GM12878 (cell line): Measurements from ENCODE around the gene SMOC1. TPM values are rescaled to one million over a fixed set of nuclear protein-coding genes. Genes with fewer than 3 reads are reported as not detected.

Source experiments
- ATAC-seq: fragments of 200-7000 bp; cut with Tn5 transposase; 3 replicates; pipeline ENCODE4 v1.9.1; 2020; ENCODE audit warnings: mild to moderate bottlenecking, moderate library complexity
- BruUV-seq: library from RNA; stranded (reverse); fragments of 400-500 nt; replicated peaks from 2 replicates; lab custom pipeline; 2021; lab: Mats Ljungman, UMichigan
- CTCF ChIA-PET: fragments of 300-600 bp; sonication (Branson Sonifier 250); formaldehyde crosslinking; extraction: SDS; loops from one replicate; lab custom pipeline; 2021; ENCODE audit warnings: inconsistent platforms; lab: Yijun Ruan, JAX
- POLR2A ChIA-PET: fragments of 350-600 bp; formaldehyde crosslinking; extraction: SDS; loops from one replicate; lab custom pipeline; 2021; ENCODE audit warnings: inconsistent platforms; lab: Charles Lee
- RAD21 ChIA-PET: fragments of 300-600 bp; sonication (Branson Sonifier 250); formaldehyde crosslinking; loops from one replicate; lab custom pipeline; 2023; ENCODE audit warnings: antibody characterized with exemption; ENCODE audit not compliant: unreplicated experiment; lab: Charles Lee
- SMC1A ChIA-PET: fragments of 300-600 bp; sonication (Branson Sonifier 250); formaldehyde crosslinking; loops from one replicate; lab custom pipeline; 2023; ENCODE audit not compliant: unreplicated experiment, uncharacterized antibody; lab: Charles Lee
- DNase-seq: peaks from one replicate; pipeline ENCODE4 v3.0.0-alpha.2; 2011; ENCODE audit warnings: low read depth, low spot score
- FAIRE-seq: peaks from 3 replicates; lab custom pipeline; 2011; peaks lifted over from hg19 to GRCh38; lab: Jason Lieb, UNC
- H2AFZ ChIP-seq: 2 replicates; pipeline ENCODE4 v1.6.0; 2011; ENCODE audit warnings: low read depth, low read length, control low read depth; ENCODE audit not compliant: control insufficient read depth
- H3K27ac ChIP-seq: 2 replicates; pipeline ENCODE4 v1.5.1; 2011; ENCODE audit warnings: control low read depth; ENCODE audit not compliant: control insufficient read depth, insufficient read depth
- H3K27me3 ChIP-seq, 2 experiments: replicated peaks in 1 of 2; 2 replicates each; pipeline versions ENCODE4 v1.6.0 to v1.6.1; 2011; ENCODE audit warnings: low read length in 1 of 2; ENCODE audit not compliant: control insufficient read depth in 2 of 2, insufficient read depth in 2 of 2
- H3K36me3 ChIP-seq, 2 experiments: 2 replicates each; pipeline ENCODE4 v1.5.1; 2011; ENCODE audit warnings: low read length in 1 of 2; ENCODE audit not compliant: control insufficient read depth in 2 of 2, insufficient read depth in 2 of 2
- H3K4me1 ChIP-seq: 2 replicates; pipeline ENCODE4 v1.6.1; 2011; ENCODE audit warnings: mild to moderate bottlenecking, low read length, moderate library complexity, mixed read lengths; ENCODE audit not compliant: control insufficient read depth, insufficient read depth
- H3K4me2 ChIP-seq: 2 replicates; pipeline ENCODE4 v1.6.0; 2011; ENCODE audit warnings: control low read depth; ENCODE audit not compliant: control insufficient read depth, insufficient read depth
- H3K4me3 ChIP-seq: fragments of 200-600 bp; sonication (generic); 2 replicates; pipeline ENCODE4 v1.5.1; 2016
- H3K79me2 ChIP-seq: 2 replicates; pipeline ENCODE4 v1.6.0; 2011; ENCODE audit warnings: low read length; ENCODE audit not compliant: control insufficient read depth, insufficient read depth
- H3K9ac ChIP-seq: 2 replicates; pipeline ENCODE4 v1.8.0; 2011; ENCODE audit warnings: low read length, control low read depth, mixed read lengths; ENCODE audit not compliant: control insufficient read depth, insufficient read depth
- H3K9me3 ChIP-seq: replicated peaks from 3 replicates; pipeline ENCODE4 v1.5.1; 2011; ENCODE audit warnings: mild to moderate bottlenecking, low read length; ENCODE audit not compliant: control insufficient read depth, insufficient read depth
- H4K20me1 ChIP-seq: 2 replicates; pipeline ENCODE4 v1.6.0; 2011; ENCODE audit not compliant: control insufficient read depth, insufficient read depth
- BACH1 ChIP-seq: fragments of 450-650 bp; IDR thresholded peaks from 2 replicates; pipeline ENCODE4 v1.6.1; 2017; ENCODE audit warnings: mild to moderate bottlenecking, borderline replicate concordance
- CHD4 ChIP-seq: fragments of 200-600 bp; sonication (generic); IDR thresholded peaks from 2 replicates; pipeline ENCODE4 v1.6.1; 2016; ENCODE audit warnings: mild to moderate bottlenecking
- DPF2 ChIP-seq: fragments of 450-650 bp; IDR thresholded peaks from 2 replicates; pipeline ENCODE4 v1.6.1; 2017; ENCODE audit warnings: mild to moderate bottlenecking
- ESRRA ChIP-seq: IDR thresholded peaks from 2 replicates; pipeline ENCODE4 v1.6.1; 2012; ENCODE audit warnings: mild to moderate bottlenecking, low read length, improper control_type of control experiment
- HDAC2 ChIP-seq: fragments of 200-600 bp; sonication (generic); IDR thresholded peaks from 2 replicates; pipeline ENCODE4 v1.6.1; 2017
- POLR2A ChIP-seq: IDR thresholded peaks from 2 replicates; pipeline ENCODE4 v1.6.1; 2011; ENCODE audit warnings: low read depth, mild to moderate bottlenecking, low read length
- RAD21 ChIP-seq: IDR thresholded peaks from 2 replicates; pipeline ENCODE4 v1.6.1; 2011; ENCODE audit warnings: mild to moderate bottlenecking, low read depth, low read length, moderate library complexity; ENCODE audit not compliant: insufficient read depth
- RFX5 ChIP-seq: IDR thresholded peaks from 2 replicates; pipeline ENCODE4 v1.6.1; 2011; ENCODE audit warnings: low read depth, low read length, improper control_type of control experiment
- SMAD1 ChIP-seq: fragments of 450-650 bp; IDR thresholded peaks from 2 replicates; pipeline ENCODE4 v1.6.1; 2018; ENCODE audit warnings: mild to moderate bottlenecking, low read depth; ENCODE audit not compliant: partially characterized antibody
- SRF ChIP-seq, 2 experiments: IDR thresholded peaks; 2 replicates each; pipeline ENCODE4 v1.6.1; 2011; ENCODE audit warnings: low read depth in 2 of 2, low read length in 2 of 2, mild to moderate bottlenecking in 1 of 2, moderate library complexity in 1 of 2
- TAF1 ChIP-seq: IDR thresholded peaks from 2 replicates; pipeline ENCODE4 v1.6.1; 2011; ENCODE audit warnings: mild to moderate bottlenecking, low read depth, low read length, borderline replicate concordance
- WGBS: methylation state at CpG from one replicate; pipeline ENCODE4 v1.1.6; 2016; ENCODE audit warnings: low lambda C conversion rate; ENCODE audit not compliant: insufficient replicate concordance, insufficient coverage; ENCODE audit errors: missing lambda C conversion rate; 5-methylcytosine and 5-hydroxymethylcytosine counted together
- in situ Hi-C: fragments of 300-500 bp; cut with MboI; formaldehyde crosslinking; loops from 9 replicates; pipeline ENCODE4 v1.14.3; 2018; ENCODE audit warnings: mixed read lengths
- intact Hi-C: fragments of 100-400 bp; cut with micrococcal nuclease; formaldehyde crosslinking; loops from one replicate; pipeline ENCODE4 v1.14.2; 2022; ENCODE audit not compliant: unreplicated experiment
- polyA plus RNA-seq, 11 experiments: library from polyadenylated mRNA; depleted of rRNA in 4 of 11; unstranded in 6 of 11; stranded (reverse) in 5 of 11; fragments of >200 nt; fragmentation: Nextera tagmentation in 4 of 11; fragmentation: Illumina TruSeq in 1 of 11; extraction: Ambion mirVana in 4 of 11; extraction: Trizol in 1 of 11; gene quantifications; 1 replicate in 1 of 11; 2 replicates in 10 of 11; pipeline versions ENCODE4 v1.2.1 to v1.2.3, GENCODE V29; 2011 to 2016; ENCODE audit warnings: inconsistent platforms in 2 of 11, missing spikeins in 2 of 11, low read depth in 1 of 11
- total RNA-seq, 4 experiments: library from RNA; depleted of rRNA in 3 of 4; stranded (reverse); fragments of >200 nt in 3 of 4; fragmentation: Illumina TruSeq in 1 of 4; extraction: Trizol in 1 of 4; gene quantifications; 2 replicates each; pipeline versions ENCODE4 v1.2.1 to v1.2.3, GENCODE V29; 2013 to 2021
- TF ChIP-seq, protein P1 (sequence below): fragments of 150-350 bp; IDR thresholded peaks from 2 replicates; pipeline ENCODE4 v1.6.1; 2014; ENCODE audit warnings: mild to moderate bottlenecking, low read depth, low read length
- TF ChIP-seq, protein P2 (sequence below): IDR thresholded peaks from 2 replicates; pipeline ENCODE4 v1.6.1; 2012; ENCODE audit warnings: low read depth, low read length, improper control_type of control experiment
- TF ChIP-seq, protein P3 (sequence below): IDR thresholded peaks from 2 replicates; pipeline ENCODE4 v1.6.1; 2011; ENCODE audit warnings: low read depth, low read length, improper control_type of control experiment, borderline replicate concordance
- TF ChIP-seq, protein P4 (sequence below): IDR thresholded peaks from 2 replicates; pipeline ENCODE4 v1.6.1; 2011; ENCODE audit warnings: borderline replicate concordance, low read depth, mild to moderate bottlenecking, moderate library complexity, mixed read lengths, low read length; ENCODE audit not compliant: insufficient read depth; ENCODE audit errors: extremely low read length

The SMOC1 gene
- total and polyA plus RNA-seq, 10 of the 15 experiments (the other 5 are each of a cell fraction or from before 2014, with no cell fraction given), result 0.03 to 0.26 (median 0.14) TPM; not detected in 7

DNA sequence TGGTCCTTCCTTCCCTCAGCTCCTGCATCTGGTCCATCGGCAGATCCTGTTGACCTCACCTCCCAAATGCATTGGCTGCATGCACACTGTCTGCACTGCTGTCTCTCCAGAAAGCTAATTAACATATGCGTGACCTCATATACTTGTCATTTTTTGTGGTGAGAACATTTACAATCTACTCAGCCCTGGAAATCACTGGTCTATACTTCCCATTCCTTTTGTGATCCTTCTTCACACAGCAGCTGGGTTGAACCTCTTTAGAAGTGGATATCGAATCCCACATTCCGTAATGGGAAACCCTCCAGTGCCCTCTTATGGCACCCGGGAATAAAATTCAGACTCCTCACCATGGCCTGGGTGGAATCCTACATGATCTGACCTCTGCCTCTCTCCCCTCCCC, 45.0 kb downstream of the SMOC1 start:
- FAIRE-seq (no peak), ATAC-seq (no peak), DNase-seq (no peak)
- H4K20me1 ChIP-seq, result no peaks in the 10 kb centered on the region
- H3K9me3 ChIP-seq, result no peaks in the 10 kb centered on the region
- WGBS, result 59% methylated on average over 5 of the region's 5 CpGs
- RAD21 ChIA-PET, result no interaction called here
- H2AFZ ChIP-seq, result no peak overlapping the region
- TF ChIP-seq, protein P1, sequence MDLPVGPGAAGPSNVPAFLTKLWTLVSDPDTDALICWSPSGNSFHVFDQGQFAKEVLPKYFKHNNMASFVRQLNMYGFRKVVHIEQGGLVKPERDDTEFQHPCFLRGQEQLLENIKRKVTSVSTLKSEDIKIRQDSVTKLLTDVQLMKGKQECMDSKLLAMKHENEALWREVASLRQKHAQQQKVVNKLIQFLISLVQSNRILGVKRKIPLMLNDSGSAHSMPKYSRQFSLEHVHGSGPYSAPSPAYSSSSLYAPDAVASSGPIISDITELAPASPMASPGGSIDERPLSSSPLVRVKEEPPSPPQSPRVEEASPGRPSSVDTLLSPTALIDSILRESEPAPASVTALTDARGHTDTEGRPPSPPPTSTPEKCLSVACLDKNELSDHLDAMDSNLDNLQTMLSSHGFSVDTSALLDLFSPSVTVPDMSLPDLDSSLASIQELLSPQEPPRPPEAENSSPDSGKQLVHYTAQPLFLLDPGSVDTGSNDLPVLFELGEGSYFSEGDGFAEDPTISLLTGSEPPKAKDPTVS, result no peak
- TF ChIP-seq, protein P2, sequence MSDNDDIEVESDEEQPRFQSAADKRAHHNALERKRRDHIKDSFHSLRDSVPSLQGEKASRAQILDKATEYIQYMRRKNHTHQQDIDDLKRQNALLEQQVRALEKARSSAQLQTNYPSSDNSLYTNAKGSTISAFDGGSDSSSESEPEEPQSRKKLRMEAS, result no peak
- TF ChIP-seq, protein P3, sequence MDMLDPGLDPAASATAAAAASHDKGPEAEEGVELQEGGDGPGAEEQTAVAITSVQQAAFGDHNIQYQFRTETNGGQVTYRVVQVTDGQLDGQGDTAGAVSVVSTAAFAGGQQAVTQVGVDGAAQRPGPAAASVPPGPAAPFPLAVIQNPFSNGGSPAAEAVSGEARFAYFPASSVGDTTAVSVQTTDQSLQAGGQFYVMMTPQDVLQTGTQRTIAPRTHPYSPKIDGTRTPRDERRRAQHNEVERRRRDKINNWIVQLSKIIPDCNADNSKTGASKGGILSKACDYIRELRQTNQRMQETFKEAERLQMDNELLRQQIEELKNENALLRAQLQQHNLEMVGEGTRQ, result no peak
- no peak for TF ChIP-seq SMAD1
- TF ChIP-seq, protein P4, sequence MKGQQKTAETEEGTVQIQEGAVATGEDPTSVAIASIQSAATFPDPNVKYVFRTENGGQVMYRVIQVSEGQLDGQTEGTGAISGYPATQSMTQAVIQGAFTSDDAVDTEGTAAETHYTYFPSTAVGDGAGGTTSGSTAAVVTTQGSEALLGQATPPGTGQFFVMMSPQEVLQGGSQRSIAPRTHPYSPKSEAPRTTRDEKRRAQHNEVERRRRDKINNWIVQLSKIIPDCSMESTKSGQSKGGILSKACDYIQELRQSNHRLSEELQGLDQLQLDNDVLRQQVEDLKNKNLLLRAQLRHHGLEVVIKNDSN, result no peak
- TF ChIP-seq POLR2A, result no peak
- no peak for TF ChIP-seq RAD21
- TF ChIP-seq SRF (IDR thresholded peaks at IDR 0.05; ENCODE audit: low read depth in 2 of 2, low read length in 2 of 2), result no peak
- TF ChIP-seq RFX5, result no peak
- TF ChIP-seq BACH1, result no peak
- no peak for TF ChIP-seq CHD4
- TF ChIP-seq TAF1, result no peak
- TF ChIP-seq DPF2, result no peak
- TF ChIP-seq ESRRA, result no peak
- TF ChIP-seq HDAC2, result no peak
- H3K4me3 ChIP-seq, result no peak overlapping the region
- H3K27ac ChIP-seq, result no peak overlapping the region
- no peaks in the 10 kb centered on the region for H3K4me1 ChIP-seq
- CTCF ChIA-PET, result no interaction called here
- POLR2A ChIA-PET, result no interaction called here
- in situ Hi-C loops, result no loop called here
- no peaks in the 10 kb centered on the region for H3K79me2 ChIP-seq
- intact Hi-C loops, result no loop called here
- H3K27me3 ChIP-seq, result peaks cover 5 to 8% of the 10 kb centered on the region in 2 experiments; a peak in 3 of 4 replicates
- SMC1A ChIA-PET, result no interaction called here
- no TSS peak for BruUV-seq
- no peak overlapping the region for H3K9ac ChIP-seq
- H3K4me2 ChIP-seq, result no peak overlapping the region
- no peaks in the 10 kb centered on the region for H3K36me3 ChIP-seq
